ENCODE results near the gene SMO.
"Not testable (repeated sequence)": the region's sequence is repeated elsewhere in the genome, so short reads cannot be mapped to it uniquely, and the experiment has no call there.

The SMO gene

GRCh38 chr7:129167817-129168216 is 20.6 kb upstream of the SMO start:
- no peak for DNase-seq
- Mint-ChIP-seq H3K9me3 (no peaks in the 10 kb centered on the region), H3K4me3 (peak overlapping the region; percentile 77), H3K27me3 (ENCODE audit: low read depth, poor library complexity) (peaks cover 44% of the 10 kb centered on the region), H3K36me3 (ENCODE audit: low read depth) (no peaks in the 10 kb centered on the region), H3K4me1 (peaks cover 35% of the 10 kb centered on the region), H3K27ac (no peak overlapping the region)
- TF ChIP-seq CTCF (IDR thresholded peaks at IDR 0.05): no peak

- Mint-ChIP-seq H3K27ac (no peak overlapping the region), H3K36me3 (ENCODE audit: low read depth) (no peaks in the 10 kb centered on the region), H3K4me1 (peaks cover 32% of the 10 kb centered on the region), H3K27me3 (ENCODE audit: low read depth, poor library complexity) (peaks cover 46% of the 10 kb centered on the region), H3K4me3 (peak overlapping the region; percentile 77), H3K9me3 (no peaks in the 10 kb centered on the region)
- no peak for TF ChIP-seq CTCF (IDR thresholded peaks at IDR 0.05)
- peak; percentile 24 for DNase-seq
Observed at GRCh38 chr7:129168231-129169021, 20.0 kb upstream of the SMO start.

- no peak for TF ChIP-seq CTCF (IDR thresholded peaks at IDR 0.05)
- Mint-ChIP-seq H3K9me3 (peaks cover under 1% of the 10 kb centered on the region), H3K27ac (no peak overlapping the region), H3K27me3 (ENCODE audit: low read depth, poor library complexity) (peaks cover 48% of the 10 kb centered on the region), H3K4me3 (peak overlapping the region; percentile 77), H3K4me1 (peaks cover 32% of the 10 kb centered on the region), H3K36me3 (ENCODE audit: low read depth) (no peaks in the 10 kb centered on the region)
- DNase-seq: peak; percentile 68
Observed at GRCh38 chr7:129169171-129169671, 19.2 kb upstream of the SMO start.

- no peak overlapping the region for H3K27ac Mint-ChIP-seq
- H3K4me3 Mint-ChIP-seq: peak overlapping the region; percentile 76
- no peak for DNase-seq
- no peak for TF ChIP-seq CTCF (IDR thresholded peaks at IDR 0.05)
- H3K9me3 Mint-ChIP-seq: peaks cover 4% of the 10 kb centered on the region
- peaks cover 32% of the 10 kb centered on the region for H3K4me1 Mint-ChIP-seq
- H3K27me3 Mint-ChIP-seq (ENCODE audit: low read depth, poor library complexity): peaks cover 48% of the 10 kb centered on the region
- H3K36me3 Mint-ChIP-seq (ENCODE audit: low read depth): no peaks in the 10 kb centered on the region
Observed at GRCh38 chr7:129169686-129170440, 18.6 kb upstream of the SMO start.

- DNase-seq: no peak
- Mint-ChIP-seq H3K27ac (no peak overlapping the region), H3K9me3 (peaks cover 4% of the 10 kb centered on the region), H3K36me3 (ENCODE audit: low read depth) (no peaks in the 10 kb centered on the region), H3K27me3 (ENCODE audit: low read depth, poor library complexity) (peaks cover 49% of the 10 kb centered on the region), H3K4me3 (no peak overlapping the region), H3K4me1 (peaks cover 32% of the 10 kb centered on the region)
- TF ChIP-seq CTCF (IDR thresholded peaks at IDR 0.05): no peak
Observed at GRCh38 chr7:129170441-129171021, 17.9 kb upstream of the SMO start.

- Mint-ChIP-seq H3K4me1 (peaks cover 22% of the 10 kb centered on the region), H3K27me3 (ENCODE audit: low read depth, poor library complexity) (peaks cover 32% of the 10 kb centered on the region)
- H3K9me3 Mint-ChIP-seq; DNase-seq; H3K4me3 Mint-ChIP-seq; H3K27ac Mint-ChIP-seq; H3K36me3 Mint-ChIP-seq (ENCODE audit: low read depth): not testable (repeated sequence)
Observed at GRCh38 chr7:129173861-129174260, 14.6 kb upstream of the SMO start.
